ENCODE data around the gene FAAP20.

The FAAP20 gene

GRCh38 chr1:2170211-2170610 lies 24.4 kb downstream of the FAAP20 start:
- Histone ChIP-seq H3K4me3 (no peak overlapping the region), H3K27ac (no peak overlapping the region)

DNA sequence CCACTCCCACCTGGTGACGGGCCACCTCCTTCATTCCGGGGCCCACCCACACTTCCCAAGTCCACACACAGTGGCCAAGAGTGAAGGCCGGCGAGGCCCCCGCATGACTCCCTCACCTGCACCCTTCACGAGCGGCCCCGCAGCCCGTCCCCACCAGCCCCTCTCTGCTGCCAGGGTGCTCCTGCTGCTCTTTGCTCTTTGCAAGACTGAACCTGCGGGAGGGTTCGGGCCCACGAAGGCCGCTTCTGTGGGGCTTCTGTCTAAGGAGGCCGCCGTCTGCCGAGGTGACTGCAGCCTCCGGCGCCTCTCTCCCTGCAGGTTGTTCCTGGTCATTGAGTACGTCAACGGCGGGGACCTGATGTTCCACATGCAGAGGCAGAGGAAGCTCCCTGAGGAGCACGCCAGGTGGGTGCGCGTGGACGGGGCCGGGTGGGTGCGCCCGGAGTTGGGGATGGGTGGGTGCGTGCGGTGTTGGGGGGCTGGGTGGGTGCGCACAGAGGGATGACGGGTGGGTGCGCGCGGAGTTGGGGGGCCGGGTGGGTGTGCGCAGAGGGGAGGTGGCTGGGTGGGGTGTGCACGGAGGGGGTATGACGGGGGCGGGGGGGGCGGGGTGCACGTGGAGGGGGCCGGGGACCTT lies 25.3 kb downstream of the FAAP20 start:
- Histone ChIP-seq H3K4me3 (no peak overlapping the region), H3K27ac (no peak overlapping the region)

- Histone ChIP-seq H3K27ac (no peak overlapping the region), H3K4me3 (no peak overlapping the region)
These were observed 26.0 kb downstream of the FAAP20 start for GRCh38 chr1:2168535-2168934.

DNA sequence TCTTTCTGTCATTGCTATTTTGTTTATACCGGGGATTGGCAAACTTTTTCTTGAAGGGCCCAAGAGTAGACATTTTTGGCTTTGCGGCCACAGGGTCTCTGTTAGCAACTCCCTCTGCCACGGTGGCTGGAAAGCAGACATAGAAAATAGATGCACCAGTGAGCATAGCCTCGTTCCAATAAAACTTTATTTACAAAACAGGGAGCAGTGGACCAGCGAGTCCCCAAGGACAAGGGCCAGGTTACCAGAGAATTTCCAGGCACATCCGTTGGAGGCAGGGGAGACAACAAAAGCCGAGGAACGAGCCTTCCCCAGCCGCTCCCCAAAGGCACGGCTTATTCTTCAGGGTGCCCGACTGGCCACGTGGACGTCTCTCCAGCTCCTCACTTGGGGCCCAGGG lies 26.5 kb downstream of the FAAP20 start:
- Histone ChIP-seq H3K27ac (no peak overlapping the region), H3K4me3 (no peak overlapping the region)

- Histone ChIP-seq H3K27ac (no peak overlapping the region), H3K4me3 (no peak overlapping the region)
These were observed 27.9 kb downstream of the FAAP20 start for GRCh38 chr1:2166695-2167094.

DNA sequence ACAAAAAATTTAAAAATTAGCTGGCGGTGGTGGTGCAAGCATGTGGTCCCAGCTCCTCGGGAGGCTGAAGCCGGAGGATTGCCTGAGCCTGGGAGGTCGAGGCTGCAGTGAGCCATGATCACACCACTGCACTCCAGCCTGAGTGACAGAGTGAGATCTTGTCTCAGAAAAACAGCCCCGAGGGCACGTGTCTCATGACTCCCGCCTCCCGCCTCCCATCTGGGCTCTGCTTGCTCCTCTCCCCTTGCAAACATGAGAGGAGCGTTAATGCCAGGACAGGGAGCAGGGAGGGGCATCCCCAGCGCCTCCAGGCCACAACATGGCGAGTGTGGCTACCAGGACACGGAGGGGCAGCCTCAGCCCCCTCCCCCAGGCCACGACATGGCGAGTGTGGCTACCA lies 28.3 kb downstream of the FAAP20 start:
- no peak overlapping the region for H3K27ac ChIP-seq
- no peak overlapping the region for H3K4me3 ChIP-seq

DNA sequence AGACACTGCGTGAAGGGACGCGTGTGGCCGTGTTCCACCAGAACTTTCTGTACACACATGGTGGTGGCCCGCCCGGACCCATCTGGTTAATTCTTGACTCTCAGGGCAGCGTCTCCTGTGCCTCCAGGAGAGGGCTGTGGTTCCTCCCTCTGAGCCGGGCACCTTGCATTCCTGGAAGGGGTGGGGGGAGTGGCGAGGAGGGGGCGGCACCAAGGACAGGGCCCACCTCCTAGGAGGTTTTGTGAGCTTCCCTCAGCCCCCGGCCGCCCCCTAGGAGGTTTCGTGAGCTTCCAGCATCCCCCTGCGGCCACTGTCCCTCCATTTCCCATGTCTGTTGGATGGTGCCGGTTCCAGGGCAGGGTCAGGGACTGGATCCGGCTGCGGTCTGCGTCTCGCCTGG lies 28.9 kb downstream of the FAAP20 start:
- H3K27ac ChIP-seq = no peak overlapping the region
- no peak overlapping the region for H3K4me3 ChIP-seq

- Histone ChIP-seq H3K27ac (no peak overlapping the region), H3K4me3 (no peak overlapping the region)
These were observed 31.4 kb downstream of the FAAP20 start for GRCh38 chr1:2163205-2163604.

DNA sequence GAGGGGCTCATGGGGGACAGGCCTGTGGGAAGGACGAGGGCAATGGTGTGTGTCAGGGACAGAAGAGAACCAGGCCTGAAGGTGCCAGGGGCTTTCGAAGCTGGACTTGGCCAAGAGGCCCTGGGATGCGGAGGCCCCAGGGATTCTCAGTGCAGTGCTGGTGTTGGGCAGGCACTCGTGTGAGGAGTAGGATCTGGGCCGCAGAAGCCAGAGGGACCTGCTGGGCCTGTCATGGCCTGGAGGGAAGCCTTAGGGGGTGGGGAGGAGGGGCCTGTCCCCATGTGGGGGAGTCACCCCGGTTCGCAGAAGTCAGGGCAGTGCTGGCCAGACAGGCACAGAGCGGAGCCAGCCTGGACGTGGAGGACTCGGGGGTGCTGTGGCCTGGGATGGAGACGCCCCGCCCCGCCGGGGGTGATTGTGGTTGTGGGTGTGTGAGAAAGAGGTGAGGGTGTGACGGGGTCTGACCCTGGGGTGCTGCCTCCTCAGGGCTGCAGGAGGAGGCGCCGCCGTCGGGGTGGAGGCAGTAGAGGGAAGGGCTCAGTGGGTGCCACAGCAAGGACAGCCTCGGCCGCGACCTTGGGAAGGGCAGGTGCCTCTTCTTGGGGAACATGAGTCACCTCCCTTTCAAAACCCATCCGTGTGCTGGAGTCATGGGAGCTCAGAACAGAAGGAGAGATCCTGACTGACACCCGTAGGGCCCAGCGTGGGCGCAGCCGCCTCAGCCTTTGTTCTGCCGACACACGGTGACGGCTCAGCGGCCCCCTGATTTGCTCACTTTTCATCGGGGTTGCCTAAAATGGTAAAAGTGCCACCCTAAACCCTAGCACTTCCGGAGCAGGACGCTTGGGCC lies 33.9 kb downstream of the FAAP20 start:
- Histone ChIP-seq H3K4me3 (no peak overlapping the region), H3K27ac (peak overlapping the region in 1 of 21 experiments; percentile 5)

DNA sequence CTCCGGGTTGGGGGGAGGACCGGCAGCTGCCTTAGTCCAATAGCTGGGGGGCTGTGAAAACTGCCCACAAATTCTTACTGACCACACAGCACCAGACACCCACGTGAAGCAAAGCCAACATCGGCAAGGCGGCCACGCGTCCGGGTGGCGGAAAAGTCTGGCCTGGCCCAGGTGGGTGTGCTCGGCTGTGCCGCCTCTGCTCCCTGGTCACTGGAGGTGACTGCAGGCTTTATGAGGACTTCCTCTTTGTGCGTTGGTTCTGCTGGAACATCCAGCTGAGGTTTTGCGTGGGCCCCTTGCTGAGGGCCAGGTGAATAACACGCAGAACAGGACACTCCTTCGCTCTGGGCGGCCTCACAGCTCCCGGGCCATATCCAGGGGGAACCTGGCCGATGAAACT lies 35.4 kb downstream of the FAAP20 start:
- no peak overlapping the region for H3K4me3 ChIP-seq
- no peak overlapping the region for H3K27ac ChIP-seq

- no peak overlapping the region for H3K4me3 ChIP-seq
- H3K27ac ChIP-seq = peak overlapping the region in 1 of 21 experiments; percentile 62
These were observed 36.3 kb downstream of the FAAP20 start for GRCh38 chr1:2158272-2158671.

GRCh38 chr1:2157856-2158255 lies 36.7 kb downstream of the FAAP20 start:
- no peak overlapping the region for H3K4me3 ChIP-seq
- peak overlapping the region in 1 of 21 experiments; percentile 62 for H3K27ac ChIP-seq

DNA sequence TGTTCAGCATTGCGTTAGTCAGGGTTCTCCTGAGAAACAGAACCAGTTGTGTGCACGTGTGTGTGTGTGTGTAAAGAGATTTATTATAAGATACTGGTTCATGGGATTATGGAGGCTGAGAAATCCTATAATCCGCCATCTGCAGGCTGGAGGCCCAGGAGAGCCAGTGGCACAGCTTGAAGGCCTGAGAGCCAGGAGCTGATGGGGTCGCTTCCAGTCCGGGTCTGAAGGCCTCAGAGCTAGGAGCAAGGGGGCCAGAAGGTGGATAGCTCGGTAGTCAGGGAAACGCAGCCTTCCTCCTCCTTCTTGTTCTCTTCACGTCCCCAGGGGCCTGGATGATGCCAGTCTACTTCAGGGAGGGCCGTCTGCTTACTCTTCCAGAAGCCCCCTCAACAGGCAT lies 37.7 kb downstream of the FAAP20 start:
- H3K4me3 ChIP-seq = no peak overlapping the region

GRCh38 chr1:2155788-2156187 lies 38.8 kb downstream of the FAAP20 start:
- H3K27ac ChIP-seq = no peak overlapping the region
- no peak overlapping the region for H3K4me3 ChIP-seq

More for the DNA sequence above, 37.7 kb downstream of the FAAP20 start:
- H3K27ac ChIP-seq = no peak overlapping the region

- Histone ChIP-seq H3K4me3 (no peak overlapping the region), H3K27ac (no peak overlapping the region)
These were observed 39.4 kb downstream of the FAAP20 start for GRCh38 chr1:2155147-2155598.

DNA sequence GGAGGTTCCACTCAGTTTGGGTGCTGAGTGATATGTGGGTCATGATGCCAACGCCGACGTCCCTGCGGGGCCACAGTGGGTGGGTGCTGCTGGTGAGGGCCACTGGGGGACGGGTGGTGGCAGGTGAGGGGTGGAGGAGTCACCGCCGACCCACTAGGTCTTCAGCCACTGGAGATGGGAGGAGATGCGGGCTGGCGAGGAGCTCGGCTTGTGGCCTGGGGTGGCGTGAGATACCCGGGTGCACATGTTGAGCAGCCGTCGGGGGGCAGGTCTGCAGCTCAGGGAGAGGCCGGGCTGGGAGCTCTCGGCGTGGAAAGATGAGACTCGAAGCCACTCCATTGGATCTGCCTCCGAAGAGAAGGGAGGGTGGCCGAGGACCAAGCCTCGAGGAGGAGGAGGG lies 40.5 kb downstream of the FAAP20 start:
- Histone ChIP-seq H3K4me3 (no peak overlapping the region), H3K27ac (no peak overlapping the region)

GRCh38 chr1:2152954-2153353 lies 41.6 kb downstream of the FAAP20 start:
- no peak overlapping the region for H3K4me3 ChIP-seq
- no peak overlapping the region for H3K27ac ChIP-seq

- no peak overlapping the region for H3K27ac ChIP-seq
- H3K4me3 ChIP-seq = no peak overlapping the region
These were observed 42.7 kb downstream of the FAAP20 start for GRCh38 chr1:2151911-2152310.

DNA sequence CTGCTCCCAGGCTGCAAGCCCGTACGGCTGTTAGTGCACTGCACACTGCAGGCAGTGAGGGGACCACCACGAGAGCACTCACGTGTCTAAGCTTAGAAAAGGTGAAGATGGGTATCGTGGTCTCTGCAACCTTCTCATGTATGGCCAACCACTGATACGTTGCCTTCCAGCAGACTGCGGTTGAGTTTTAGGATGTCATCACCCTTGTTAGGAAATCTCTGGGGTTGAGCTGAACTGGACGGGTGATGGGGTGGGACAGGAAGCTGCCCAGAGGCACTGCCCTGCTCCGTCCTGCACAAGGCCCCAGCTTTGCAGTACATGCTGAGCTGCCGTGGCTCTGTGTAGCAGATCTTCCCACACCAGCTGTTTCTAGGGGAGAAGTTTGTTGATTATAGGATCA lies 43.3 kb downstream of the FAAP20 start:
- H3K27ac ChIP-seq = no peak overlapping the region
- H3K4me3 ChIP-seq = no peak overlapping the region

- no peak overlapping the region for H3K4me3 ChIP-seq
- H3K27ac ChIP-seq = no peak overlapping the region
These were observed 43.8 kb downstream of the FAAP20 start for GRCh38 chr1:2150801-2151200.

GRCh38 chr1:2148691-2149090 lies 45.9 kb downstream of the FAAP20 start:
- no peak overlapping the region for H3K4me3 ChIP-seq
- peak overlapping the region in 7 of 21 experiments; percentile 2 to 74 (median 40) for H3K27ac ChIP-seq

Measured in skin epidermis (tissue), 12 donors.